Fibroblast of lung (primary cell): ENCODE results near the gene UNG.

Source experiments
- EZH2 ChIP-seq: IDR thresholded peaks from 2 replicates; pipeline ENCODE4 v1.5.1; 2012; ENCODE audit warnings: low read length, control low read depth, mild to moderate bottlenecking; ENCODE audit errors: missing control alignments
- TF ChIP-seq, protein P1 (sequence below), 2 donors: IDR thresholded peaks in 1 of 2; conservative IDR thresholded peaks in 1 of 2; 1 replicate in 1 of 2; 2 replicates in 1 of 2; pipeline ENCODE4 v1.5.1; 2011 to 2012; ENCODE audit warnings: low read length in 2 of 2, control low read depth in 1 of 2, inconsistent platforms in 1 of 2, low read depth in 1 of 2, mild to moderate bottlenecking in 1 of 2

GRCh38 chr12:109127533-109128242, 30.3 kb downstream of the UNG start:
- TF ChIP-seq, protein P1, sequence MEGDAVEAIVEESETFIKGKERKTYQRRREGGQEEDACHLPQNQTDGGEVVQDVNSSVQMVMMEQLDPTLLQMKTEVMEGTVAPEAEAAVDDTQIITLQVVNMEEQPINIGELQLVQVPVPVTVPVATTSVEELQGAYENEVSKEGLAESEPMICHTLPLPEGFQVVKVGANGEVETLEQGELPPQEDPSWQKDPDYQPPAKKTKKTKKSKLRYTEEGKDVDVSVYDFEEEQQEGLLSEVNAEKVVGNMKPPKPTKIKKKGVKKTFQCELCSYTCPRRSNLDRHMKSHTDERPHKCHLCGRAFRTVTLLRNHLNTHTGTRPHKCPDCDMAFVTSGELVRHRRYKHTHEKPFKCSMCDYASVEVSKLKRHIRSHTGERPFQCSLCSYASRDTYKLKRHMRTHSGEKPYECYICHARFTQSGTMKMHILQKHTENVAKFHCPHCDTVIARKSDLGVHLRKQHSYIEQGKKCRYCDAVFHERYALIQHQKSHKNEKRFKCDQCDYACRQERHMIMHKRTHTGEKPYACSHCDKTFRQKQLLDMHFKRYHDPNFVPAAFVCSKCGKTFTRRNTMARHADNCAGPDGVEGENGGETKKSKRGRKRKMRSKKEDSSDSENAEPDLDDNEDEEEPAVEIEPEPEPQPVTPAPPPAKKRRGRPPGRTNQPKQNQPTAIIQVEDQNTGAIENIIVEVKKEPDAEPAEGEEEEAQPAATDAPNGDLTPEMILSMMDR (conservative IDR thresholded peaks at IDR 0.05 in 1 of 2, IDR thresholded peaks at IDR 0.05 in 1 of 2; ENCODE audit: low read depth in 1 of 2, low read length in 2 of 2), result no peak
- no peak for TF ChIP-seq EZH2
